Central memory CD4-positive, alpha-beta T cell (primary cell): ENCODE results near the gene PPP1R1B.

Source experiments
- DNase-seq: peaks from one replicate; pipeline ENCODE4 v3.0.0; 2022

Gene PPP1R1B

DNA sequence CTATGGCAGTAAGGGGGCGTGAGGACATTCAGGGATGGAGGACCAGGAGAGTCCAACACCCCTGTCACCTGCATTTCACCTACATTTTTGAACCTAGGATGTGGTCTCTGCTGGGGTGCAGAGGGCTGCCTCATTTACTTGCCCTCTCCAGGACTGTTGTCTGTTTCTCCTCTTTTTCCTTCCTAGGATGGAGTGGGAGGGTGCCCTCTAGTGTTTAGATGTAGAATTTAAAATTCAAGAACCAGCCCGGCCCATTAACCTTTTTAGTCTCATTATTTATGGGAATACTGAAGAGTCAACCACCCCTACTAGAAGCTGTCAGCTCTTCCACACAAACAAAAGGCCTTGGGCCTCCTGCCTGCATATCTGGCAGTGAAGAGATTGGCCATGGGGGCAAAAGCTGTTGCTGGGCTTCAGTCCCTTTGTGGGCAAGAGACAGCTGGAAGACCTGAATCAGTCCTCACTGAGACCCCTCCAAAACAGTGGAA, 7.7 kb downstream of the PPP1R1B start:
- peak; percentile 36 for DNase-seq

DNA sequence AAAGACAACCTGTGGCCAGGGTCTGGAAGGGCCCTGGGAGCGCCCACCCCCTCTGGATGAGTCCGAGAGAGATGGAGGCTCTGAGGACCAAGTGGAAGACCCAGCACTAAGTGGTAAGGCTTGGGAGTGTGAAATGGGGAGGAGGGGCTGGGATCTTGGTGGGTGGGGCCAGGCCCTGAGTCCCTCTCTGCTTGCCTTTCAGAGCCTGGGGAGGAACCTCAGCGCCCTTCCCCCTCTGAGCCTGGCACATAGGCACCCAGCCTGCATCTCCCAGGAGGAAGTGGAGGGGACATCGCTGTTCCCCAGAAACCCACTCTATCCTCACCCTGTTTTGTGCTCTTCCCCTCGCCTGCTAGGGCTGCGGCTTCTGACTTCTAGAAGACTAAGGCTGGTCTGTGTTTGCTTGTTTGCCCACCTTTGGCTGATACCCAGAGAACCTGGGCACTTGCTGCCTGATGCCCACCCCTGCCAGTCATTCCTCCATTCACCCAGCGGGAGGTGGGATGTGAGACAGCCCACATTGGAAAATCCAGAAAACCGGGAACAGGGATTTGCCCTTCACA, 8.9 kb downstream of the PPP1R1B start:
- no peak for DNase-seq

DNA sequence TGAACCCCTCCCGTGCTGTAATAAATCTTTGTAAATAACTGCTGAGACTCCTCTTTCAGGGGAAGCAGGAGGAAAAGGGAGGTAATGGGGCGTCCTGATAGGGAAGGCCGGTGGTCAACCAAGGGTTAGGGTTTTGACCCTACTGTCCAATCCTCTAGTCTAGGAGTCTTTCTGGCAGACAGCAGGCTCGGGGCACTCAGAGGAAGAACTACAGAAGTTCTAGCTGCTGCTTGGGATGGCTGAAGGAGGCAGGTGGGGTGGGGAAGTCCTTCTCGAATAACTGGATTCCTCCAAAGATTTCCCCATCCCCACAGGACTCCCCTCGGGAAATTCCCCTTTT, 9.8 kb downstream of the PPP1R1B start:
- DNase-seq = no peak

DNA sequence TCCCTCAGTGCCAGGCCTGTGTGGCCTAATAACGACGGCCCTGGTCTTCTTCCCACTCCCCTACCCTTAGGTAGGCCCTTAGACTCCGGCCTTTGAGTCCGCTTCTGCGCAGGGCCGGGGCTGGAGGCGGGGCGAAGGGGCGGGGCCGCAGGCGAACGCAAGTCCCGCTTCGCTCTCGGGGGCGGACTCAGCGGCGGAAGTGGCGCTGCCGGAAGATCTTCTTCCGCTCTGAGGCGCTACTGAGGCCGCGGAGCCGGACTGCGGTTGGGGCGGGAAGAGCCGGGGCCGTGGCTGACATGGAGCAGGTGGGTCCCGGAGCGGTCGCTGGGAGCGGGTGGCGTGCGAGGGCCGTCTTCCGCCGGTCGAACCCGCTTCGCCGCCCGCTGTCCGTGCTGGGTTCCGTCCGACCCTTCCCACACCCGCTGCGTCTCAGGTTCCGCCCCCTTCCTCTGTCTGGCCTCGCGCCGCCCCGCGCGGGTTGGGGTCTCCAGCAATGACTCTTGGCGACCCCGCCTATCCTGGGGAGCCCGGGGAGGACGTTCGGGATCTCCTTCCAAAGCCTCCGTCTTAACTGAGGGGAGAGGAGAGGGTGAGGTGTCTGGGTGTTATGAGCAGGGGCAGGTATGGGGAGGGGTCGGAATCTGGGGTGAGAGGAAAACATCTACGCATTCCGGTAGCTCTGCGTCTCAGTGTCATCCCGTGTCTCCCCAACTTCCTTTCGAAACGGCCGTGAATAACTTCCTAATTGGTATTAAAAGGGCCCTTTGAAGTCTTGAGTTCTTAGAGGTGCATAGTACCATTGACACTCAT, 10.4 kb downstream of the PPP1R1B start, which contains the start of gene STARD3:
Gene STARD3, plus strand, starts transcription at position 218 of the 810 bp plus-strand sequence. CDS start 16,388 bp downstream, outside the sequence.
- DNase-seq = peak; percentile 84

DNA sequence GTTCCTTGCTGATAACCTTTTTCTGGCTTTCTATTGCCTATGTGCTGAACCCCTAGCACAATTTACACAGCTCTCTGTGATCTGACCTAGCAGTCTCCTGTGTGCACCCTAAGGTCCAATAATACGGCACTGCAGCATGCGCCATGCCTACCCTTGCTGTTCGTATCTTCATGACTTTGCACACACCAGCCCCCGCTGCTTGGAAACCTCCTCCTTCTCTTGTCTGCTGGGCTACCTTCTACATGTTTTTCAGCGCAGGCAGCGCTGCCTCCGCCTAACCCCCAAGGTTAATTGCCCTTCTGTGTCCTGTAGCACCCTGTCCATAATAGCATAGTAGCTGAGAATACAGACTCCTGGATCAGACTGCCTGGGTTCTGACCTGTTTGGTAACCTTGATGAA, 11.6 kb downstream of the PPP1R1B start:
- no peak for DNase-seq

DNA sequence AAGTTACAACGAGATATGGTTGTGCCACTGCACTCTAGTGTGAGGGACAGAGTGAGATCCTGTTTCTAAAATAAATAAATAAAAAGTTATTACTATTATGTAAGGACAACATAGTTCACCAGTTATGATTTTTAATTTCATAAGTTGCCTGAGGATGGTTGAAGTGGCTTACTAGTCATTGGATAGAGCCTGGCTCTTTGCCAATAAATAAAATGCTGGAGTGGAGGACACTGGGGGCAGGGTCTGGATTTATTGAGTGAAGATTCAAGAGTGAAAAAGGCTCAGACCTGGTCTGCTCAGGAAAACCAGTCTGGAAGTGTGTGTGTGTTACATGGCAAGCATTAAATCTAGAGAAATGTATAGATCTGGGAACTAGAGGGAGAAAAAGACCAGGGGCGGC, 12.3 kb downstream of the PPP1R1B start:
- no peak for DNase-seq

DNA sequence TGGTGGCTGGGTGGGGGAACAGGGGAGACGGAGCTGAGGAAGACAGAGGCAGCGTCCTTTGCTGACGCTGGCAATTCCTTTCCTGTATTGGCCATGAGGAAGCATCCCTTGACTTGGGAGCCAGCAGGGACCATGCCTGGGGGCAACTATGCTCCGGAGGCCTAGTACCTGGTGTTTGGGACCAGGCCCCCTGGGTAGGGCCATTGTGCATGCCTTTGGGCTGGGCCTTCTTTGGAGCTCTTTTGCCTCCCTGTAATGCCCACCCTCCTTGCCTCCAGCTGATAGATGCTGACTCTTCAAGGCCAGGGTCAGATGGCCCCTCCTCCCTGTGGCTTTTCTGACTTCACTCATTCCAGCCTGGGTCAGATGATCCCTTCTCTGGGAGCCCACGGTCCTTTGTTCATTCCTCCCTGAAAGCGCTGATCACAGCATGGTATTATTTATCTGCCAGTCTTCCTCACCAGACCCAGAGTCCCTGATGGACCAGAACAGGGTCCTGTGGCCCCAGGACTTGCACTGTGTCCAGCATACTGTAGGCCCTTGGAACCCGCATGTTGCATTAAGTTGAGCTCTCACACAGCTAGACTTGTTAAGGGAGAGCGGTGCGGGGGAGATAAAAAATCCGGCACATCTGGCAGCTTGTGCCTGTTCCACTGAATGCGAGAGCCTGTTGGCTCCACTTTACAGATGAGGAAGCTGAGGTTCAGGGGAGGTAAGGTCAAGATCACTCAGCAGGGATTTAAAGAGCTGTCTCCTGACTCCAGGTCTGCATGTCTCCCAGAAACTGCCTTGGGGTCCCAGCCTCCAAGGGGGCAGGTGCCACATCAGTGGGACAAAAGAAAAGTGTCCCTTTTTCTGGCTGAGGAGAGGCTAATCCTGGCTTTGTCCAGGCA, 13.1 kb downstream of the PPP1R1B start:
- DNase-seq = no peak

DNA sequence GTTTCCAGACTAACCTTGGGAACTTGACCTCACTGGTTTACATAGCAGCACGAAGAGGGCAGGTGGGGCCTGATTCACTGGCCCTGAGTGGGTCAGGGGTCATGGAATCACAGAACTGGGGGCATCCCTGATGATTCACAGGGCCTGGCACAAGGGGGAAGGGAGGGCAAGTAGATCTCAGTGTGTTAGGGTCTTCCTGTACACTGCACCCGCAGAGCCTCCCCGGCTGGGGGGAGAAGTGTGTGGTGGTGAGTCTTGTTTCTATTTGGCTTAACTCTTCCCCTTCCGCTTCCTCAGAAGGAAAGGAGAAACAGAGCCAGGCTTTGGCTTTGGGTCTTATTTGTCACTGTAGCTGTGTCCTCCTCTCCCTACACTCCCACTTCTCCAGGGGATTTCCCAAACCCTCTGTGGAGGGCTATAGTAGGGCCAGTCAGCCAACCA, 13.9 kb downstream of the PPP1R1B start:
- no peak for DNase-seq

DNA sequence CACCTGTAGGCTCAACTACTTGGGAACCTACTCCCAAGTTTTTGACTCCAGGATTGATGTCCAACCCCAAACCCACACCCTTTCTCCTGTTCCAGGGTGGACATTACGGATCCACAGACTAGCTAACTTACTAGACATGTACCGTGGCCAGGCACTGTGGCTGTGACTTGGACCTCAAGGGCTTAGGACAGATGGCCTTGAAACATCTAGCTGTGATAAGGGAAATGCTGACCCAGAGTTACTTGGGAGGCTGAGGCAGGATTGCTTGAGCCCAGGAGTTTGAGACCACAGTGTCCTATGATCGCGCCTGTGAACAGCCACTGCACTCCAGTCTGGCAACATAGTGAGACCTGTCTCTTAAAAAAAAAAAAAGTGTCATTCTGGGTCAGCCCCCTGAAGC, 14.3 kb downstream of the PPP1R1B start:
- DNase-seq = no peak

DNA sequence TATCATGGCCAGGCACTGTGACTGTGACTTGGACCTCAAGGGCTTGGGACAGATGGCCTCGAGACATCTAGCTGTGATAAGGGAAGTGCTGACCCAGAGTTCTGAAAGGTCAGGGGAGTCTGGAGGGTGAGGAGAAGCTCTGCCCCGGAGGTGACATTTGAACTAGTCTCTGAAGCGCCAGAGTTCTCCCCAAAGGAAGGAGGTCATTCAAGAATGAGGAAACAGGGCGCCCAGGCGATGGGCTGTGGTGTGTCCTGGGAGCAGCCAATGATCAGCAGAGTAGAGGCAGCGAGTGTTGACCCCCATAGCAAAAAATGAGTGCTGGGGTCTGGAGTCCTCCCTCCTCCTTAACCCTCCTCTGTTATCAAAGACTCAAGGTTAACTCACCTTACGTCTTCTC, 15.1 kb downstream of the PPP1R1B start:
- DNase-seq = no peak

DNA sequence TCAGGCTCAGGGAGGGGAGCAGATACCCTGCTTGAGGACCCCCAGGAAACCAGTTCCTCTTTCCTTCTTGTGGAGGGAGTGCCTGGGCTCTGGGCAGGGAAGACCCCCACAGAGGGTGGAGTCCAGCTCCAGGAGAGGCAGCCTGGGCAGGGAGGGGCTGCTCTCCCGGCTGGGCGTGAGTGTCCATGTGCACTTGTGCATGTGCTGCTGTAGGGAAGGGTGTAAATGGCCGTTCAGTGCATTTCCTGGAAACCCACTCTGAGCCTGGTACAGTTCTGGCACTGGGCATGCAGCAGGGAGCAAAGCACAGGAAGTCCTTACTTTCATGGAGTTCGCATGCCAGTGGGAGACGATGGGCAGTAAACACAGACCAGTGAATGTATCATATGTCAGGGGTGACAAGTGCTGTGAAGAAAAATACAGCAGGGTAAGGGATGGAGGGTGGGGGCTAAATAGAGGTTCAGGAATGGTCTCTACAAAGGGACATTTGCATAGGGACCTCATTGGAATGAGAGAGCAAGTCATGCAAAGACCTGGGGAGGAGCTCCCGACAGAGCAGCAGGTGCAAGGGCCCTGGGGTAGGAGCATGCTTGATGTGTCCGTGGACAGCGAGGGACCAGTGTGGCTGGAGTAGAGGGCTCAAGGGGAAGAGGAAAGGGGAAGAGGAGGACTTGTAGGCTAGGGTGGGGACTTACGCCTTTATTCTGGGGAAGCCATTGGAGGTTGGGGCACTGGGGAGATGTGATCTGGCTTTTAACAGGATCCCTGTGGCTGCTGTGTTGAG, 15.7 kb downstream of the PPP1R1B start:
- no peak for DNase-seq

DNA sequence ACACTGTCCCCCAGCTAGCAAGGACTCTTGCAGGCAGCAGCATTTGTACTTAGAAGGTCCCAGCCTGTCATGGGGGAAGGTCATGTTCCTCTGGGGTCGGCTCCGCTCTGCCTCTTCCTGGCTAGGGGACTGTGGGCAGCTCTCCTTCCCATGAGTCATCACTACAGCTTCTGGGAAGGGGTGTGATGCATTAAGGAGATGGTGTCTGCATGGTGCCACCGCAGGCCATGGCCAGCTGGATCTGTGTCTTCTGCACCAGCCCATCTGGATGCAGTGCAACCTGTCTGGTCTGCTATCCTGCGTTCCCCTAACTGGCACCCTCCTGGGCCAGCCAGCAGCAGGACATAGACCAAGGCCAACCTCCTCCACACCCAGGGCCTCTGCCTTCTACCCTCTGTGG, 16.5 kb downstream of the PPP1R1B start:
- DNase-seq = no peak

DNA sequence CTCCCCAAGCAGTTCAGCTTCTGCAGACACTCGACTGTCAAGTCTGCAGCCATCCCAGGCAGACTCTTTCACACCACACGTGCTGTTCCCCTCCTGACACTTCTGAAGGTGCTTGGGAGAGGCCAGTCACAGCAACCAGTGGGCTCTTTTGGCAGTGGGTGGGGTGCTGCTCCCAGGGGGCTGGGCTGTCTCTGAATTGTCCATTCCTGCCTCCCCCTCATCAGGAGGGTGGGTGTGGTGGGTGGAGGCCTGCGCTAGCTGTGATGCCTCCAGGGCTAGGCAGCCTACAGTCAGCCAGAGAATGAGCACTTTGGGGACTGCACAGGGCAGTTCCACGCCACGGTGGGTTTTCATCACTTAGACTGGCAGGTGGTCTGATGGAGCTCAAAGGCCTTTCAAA, 20.5 kb downstream of the PPP1R1B start:
- no peak for DNase-seq

DNA sequence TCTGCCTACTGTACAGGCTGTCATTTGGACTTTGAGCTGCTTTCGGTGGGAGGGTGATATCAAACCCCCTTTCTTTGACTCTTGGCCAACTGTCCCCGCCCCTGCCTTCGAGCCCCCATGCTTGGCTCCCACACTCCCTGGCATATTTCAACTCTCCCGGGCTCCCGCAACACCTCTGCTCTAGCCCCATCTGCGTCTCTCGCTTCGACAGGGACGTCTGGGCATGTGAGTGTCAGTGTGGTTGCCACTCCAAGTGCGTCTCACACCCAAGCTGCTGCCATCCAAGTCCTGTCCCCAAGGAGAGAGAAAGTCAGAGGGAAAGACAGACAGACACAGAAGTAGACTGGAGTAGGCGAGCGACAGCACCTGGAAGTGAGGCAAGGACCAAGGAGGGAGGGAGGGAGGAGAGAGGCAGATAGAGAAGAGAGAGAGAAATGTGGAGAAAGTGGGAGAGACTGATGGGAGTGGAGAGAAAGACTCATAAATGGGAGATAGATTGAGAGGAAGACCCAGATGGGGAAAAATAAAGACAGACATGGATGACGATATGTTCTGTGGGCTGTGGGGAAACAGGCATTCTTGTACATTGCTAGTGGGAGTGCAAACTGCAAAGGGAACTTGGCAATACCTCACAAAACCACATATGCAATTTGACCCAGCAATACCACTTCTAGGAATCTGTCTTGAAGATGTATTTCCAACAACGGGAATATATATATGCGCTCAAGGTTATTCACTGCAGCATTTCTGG, 22.0 kb downstream of the PPP1R1B start:
- DNase-seq = no peak

DNA sequence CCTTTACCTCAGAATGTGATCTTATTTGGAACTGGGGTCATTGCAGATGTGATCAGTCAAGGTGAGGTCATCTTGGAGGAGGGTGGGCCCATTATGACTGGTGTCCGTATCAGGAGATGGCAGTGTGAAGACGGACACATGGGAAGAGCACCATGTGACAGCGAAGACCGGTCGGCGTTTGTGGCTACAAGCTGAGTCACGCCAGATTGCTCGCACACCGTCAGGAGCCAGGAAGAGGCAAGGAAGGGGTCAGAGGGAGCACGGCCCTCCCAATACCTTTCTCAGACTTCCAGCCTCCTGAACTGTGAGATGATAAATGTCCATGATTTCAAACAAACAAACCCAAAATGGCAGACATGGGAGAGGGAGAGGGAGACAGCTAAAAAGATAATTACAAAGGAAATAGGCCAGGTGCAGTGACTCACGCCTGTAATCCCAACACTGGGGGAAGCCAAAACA, 23.4 kb downstream of the PPP1R1B start:
- no peak for DNase-seq

DNA sequence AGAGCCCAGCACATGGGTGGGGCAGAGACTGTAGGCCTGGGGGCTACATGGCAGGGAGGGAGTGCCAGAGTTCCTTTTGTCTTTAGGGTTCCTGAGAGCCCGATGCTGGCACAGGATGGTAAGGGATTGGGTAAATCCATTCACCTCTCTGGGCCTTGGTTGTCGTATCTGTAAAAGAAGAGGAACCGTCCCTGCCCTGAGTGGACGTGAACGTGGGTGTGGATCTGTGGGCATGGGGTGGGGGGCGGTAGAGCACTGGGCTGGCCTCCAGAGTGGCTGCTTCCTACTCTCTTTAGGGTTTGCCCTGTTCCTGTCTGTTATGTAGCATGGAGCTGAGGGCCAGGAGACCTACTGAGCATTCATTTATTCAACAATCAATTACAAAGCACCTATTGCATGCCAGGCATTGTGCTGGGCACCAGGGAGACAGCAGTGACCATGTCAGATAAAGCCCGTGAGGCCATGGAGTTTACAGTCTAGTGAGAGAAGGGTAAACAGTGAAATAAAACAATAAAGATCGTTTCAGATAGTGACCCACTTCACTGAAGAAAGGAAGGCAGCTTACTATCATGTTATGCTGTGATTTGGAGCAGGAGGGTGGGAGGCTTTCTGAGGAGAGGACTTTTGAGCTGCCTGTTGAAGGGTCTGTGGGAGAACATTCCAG, 25.3 kb downstream of the PPP1R1B start:
- no peak for DNase-seq

DNA sequence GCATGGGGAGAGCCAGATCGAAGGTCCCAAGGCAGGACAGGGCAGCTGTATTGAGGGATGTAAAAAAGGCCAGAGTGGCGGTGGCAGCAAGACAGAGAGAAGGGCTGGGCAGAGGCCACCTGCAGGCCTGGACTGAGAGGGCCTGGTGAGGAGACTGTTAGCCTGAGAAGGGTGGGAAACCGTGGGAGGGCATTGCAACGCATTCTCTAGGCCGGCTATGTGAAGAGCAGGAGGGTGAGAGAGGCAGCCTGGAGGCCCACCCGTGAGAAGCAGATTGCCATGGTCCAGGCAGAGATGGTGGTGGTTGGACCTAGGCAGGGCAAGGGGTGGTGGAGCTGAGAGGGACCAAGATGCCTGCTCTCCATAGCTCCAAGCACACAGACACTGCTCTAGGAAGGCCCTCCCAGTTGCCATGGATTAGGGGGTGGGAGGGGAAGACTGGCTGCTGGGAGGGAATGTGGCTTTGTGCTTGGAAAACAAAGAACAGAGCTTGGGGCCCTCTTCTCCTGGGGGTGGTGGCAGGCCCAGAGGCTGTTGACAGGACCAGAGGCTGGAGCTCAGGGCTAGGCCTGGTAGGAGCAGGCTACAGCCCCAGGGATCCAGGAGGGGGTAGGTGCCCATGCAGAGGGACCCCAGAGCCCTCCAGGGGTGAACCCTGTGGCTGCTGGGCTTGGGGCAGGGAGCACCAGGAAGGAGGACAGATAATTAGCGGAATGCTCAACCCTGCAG, 26.0 kb downstream of the PPP1R1B start:
- DNase-seq = no peak

DNA sequence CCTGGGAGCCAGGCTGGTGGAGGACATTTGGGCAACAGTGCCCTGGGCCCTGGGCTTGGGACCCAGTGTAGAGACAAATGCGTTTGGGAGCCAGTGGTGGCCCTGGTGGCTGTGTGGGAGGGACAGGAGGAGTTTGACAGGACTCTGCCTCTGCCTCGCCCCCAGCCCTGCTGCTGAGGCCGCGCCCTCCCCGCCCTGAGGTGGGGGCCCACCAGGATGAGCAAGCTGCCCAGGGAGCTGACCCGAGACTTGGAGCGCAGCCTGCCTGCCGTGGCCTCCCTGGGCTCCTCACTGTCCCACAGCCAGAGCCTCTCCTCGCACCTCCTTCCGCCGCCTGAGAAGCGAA, 26.5 kb downstream of the PPP1R1B start:
- no peak for DNase-seq

DNA sequence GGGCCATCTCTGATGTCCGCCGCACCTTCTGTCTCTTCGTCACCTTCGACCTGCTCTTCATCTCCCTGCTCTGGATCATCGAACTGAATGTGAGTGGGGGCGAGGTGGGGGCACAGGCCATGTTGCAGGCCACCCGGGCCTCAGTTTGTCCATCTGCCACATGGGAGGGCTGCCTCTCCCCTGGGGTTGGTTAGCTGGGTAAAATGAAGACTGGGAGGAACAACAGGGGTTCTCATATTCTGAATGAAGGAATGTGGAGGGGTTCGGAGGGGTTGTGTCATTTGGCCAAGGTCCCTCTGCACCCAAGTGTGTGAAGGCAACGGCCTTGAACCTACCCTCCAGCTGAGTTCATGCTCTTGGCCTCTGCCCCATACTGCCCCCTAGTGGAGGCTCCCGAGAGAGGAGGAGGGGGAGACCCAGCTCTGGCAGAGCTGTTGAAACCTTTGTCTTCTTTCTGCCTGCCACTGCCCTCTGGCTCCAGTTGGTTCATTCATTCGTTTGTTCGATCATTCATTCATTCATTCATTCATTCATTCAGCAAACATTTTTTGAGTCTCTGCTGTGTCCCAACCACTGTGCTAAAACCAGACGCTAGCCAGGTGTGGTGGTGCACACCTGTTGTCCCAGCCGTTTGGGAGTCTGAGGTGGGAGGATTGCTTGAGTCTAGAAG, 27.0 kb downstream of the PPP1R1B start:
- DNase-seq = peak; percentile 65

DNA sequence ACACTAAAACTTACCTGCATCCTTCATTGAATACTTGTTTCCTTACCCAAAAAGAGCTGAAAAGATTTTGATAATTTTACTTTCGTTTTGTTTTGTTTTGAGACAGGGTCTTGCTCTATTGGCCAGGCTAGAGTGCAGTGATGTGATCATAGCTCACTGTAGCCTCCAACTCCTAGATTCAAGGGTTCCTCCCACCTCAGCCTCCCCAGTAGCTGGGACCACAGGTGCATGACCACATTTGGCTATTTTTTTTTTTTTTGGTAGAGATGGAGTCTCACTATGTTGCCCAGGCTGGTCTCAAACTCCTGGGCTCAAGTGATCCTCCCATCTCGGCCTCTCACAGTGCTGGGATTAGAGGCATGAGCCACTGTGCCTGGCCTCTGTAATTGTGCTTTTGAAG, 28.4 kb downstream of the PPP1R1B start:
- DNase-seq = no peak
